ENCODE results near the gene NME8. TPM values are rescaled to one million over a fixed set of nuclear protein-coding genes. Genes with fewer than 3 reads are reported as not detected.

The NME8 gene
- total RNA-seq, 1 experiment from 2014 or later: not detected

DNA sequence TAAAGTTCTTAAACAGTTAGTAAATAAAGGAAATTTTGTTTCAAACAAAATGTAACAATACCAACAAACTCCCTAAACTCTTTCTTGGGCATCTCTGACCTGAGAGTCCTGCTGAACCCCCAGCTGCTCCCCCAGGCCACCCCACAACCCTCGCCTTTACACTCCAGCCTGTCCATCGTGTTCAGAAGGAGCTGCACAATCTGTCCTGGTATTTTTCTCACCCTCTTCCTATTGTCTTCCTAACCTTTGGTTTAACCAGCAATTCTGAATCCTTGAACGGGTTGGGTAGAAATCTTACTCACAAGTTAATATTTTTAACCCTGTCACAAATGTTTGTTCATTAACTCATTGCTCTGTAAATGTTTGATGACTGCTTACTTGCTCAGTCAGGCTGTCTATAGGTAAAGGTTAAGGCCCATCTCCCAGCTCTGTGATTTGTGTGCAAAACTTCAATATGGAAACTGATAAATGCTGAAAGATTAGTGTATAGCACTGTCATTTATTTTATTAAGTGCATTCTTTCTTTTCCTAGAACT lies 51.4 kb downstream of the NME8 start:
- intact Hi-C loops (cut with micrococcal nuclease): loop anchor here (2.0 to 10.0 kb wide), 2 partner anchors 419 to 445 kb away; no protein-coding TSS in a partner anchor

DNA sequence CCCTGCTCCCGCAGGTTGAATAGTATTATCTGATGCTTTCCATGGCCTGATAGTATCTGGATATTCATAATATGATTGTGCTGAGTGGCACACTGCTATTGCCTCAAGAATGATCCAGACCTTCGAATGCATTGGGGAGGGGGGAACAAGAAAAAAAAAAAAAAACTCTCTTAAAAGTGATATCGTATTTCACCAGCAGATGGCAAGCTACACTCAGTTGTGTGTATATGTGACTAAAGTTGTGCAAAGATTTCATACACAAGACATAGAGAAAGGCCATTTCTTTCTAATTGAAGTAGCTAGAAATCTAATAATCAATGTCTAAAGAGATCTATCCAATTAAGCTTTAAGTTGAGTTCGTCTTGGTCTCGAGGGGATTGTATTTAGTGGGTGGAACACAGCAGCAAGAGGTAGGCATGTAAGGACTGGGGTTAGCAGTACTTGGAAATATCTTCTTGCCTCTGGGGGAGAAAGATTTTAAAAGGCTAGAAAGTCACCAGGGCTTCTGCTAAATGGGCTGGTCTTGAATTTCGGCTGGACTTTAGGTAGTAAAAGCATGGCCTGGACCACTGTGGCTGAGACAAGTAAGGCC lies 52.9 kb downstream of the NME8 start:
- H3K9ac ChIP-seq (ENCODE audit: low read length): no peak overlapping the region
- intact Hi-C loops (cut with micrococcal nuclease): loop anchor here (1.0 to 10.0 kb wide), 5 partner anchors 139 to 443 kb away; no protein-coding TSS in a partner anchor
- no peaks in the 10 kb centered on the region for H4K20me1 ChIP-seq (ENCODE audit: low read length)
- CTCF ChIA-PET: interaction anchor here (0.5 to 1.1 kb wide), 8 partner anchors 20 to 1511 kb away, joined by 3 to 8 read pairs (median 4); partner anchors contain the start of gene EPDR1
- no peaks in the 10 kb centered on the region for H3F3A ChIP-seq (ENCODE audit: low read length, unreplicated experiment)
- H3K27me3 ChIP-seq (ENCODE audit: low read length): no peaks in the 10 kb centered on the region
- no peaks in the 10 kb centered on the region for H3K36me3 ChIP-seq (ENCODE audit: low read depth, low read length)
- peak overlapping the region; percentile 29; the same call in 1 of the 2 replicates for H3K4me2 ChIP-seq (ENCODE audit: low read length)
- POLR2A ChIA-PET (ENCODE audit: unreplicated experiment): no interaction called here
- DNase-seq: peak; percentile 57
- no peak overlapping the region for H3K27ac ChIP-seq (ENCODE audit: low read length)
- no peaks in the 10 kb centered on the region for H3K9me2 ChIP-seq (replicated peaks; ENCODE audit: low read length)
- no peaks in the 10 kb centered on the region for H3K9me3 ChIP-seq (ENCODE audit: low read length)
- TF ChIP-seq EZH2phosphoT487 (IDR thresholded peaks at IDR 0.05; ENCODE audit: borderline replicate concordance, low read length) (no peak), EZH2 (IDR thresholded peaks at IDR 0.05; ENCODE audit: low read length, unreplicated experiment) (no peak)
- TF ChIP-seq, protein P1, sequence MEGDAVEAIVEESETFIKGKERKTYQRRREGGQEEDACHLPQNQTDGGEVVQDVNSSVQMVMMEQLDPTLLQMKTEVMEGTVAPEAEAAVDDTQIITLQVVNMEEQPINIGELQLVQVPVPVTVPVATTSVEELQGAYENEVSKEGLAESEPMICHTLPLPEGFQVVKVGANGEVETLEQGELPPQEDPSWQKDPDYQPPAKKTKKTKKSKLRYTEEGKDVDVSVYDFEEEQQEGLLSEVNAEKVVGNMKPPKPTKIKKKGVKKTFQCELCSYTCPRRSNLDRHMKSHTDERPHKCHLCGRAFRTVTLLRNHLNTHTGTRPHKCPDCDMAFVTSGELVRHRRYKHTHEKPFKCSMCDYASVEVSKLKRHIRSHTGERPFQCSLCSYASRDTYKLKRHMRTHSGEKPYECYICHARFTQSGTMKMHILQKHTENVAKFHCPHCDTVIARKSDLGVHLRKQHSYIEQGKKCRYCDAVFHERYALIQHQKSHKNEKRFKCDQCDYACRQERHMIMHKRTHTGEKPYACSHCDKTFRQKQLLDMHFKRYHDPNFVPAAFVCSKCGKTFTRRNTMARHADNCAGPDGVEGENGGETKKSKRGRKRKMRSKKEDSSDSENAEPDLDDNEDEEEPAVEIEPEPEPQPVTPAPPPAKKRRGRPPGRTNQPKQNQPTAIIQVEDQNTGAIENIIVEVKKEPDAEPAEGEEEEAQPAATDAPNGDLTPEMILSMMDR (conservative IDR thresholded peaks at IDR 0.05; ENCODE audit: low read depth, low read length): peak; percentile 88
- peaks cover 30% of the 10 kb centered on the region for H3K4me1 ChIP-seq (ENCODE audit: insufficient read depth, low read length)
- no peak overlapping the region for H2AFZ ChIP-seq (ENCODE audit: low read length)
- no peak overlapping the region for H3K4me3 ChIP-seq (ENCODE audit: low read length)
- H3K79me2 ChIP-seq (ENCODE audit: low read length): no peaks in the 10 kb centered on the region
- peak; percentile 34 for ATAC-seq
- BruUV-seq (replicated peaks): no TSS peak

More for the DNA sequence above, 51.4 kb downstream of the NME8 start:
- no peaks in the 10 kb centered on the region for H4K20me1 ChIP-seq (ENCODE audit: low read length)
- H3K4me3 ChIP-seq (ENCODE audit: low read length): no peak overlapping the region
- no peaks in the 10 kb centered on the region for H3K9me2 ChIP-seq (replicated peaks; ENCODE audit: low read length)
- H3K9me3 ChIP-seq (ENCODE audit: low read length): no peaks in the 10 kb centered on the region
- no peaks in the 10 kb centered on the region for H3K36me3 ChIP-seq (ENCODE audit: low read depth, low read length)
- peaks cover 30% of the 10 kb centered on the region for H3K4me1 ChIP-seq (ENCODE audit: insufficient read depth, low read length)
- no peaks in the 10 kb centered on the region for H3K27me3 ChIP-seq (ENCODE audit: low read length)
- no peak overlapping the region for H3K4me2 ChIP-seq (ENCODE audit: low read length)
- H3K27ac ChIP-seq (ENCODE audit: low read length): no peak overlapping the region
- H3F3A ChIP-seq (ENCODE audit: low read length, unreplicated experiment): no peaks in the 10 kb centered on the region
- DNase-seq (peak; percentile 44), ATAC-seq (no peak; the same call in none of the 2 replicates)
- no peak overlapping the region for H2AFZ ChIP-seq (ENCODE audit: low read length)
- CTCF ChIA-PET: interaction anchor here (1.0 kb wide), 1 partner anchor 140 kb away, joined by 3 read pairs; no protein-coding TSS in a partner anchor
- BruUV-seq (replicated peaks): no TSS peak
- H3K79me2 ChIP-seq (ENCODE audit: low read length): no peaks in the 10 kb centered on the region
- POLR2A ChIA-PET (ENCODE audit: unreplicated experiment): interaction anchor here (0.6 kb wide), 1 partner anchor 321 kb away, joined by 5 read pairs; no protein-coding TSS in a partner anchor
- H3K9ac ChIP-seq (ENCODE audit: low read length): no peak overlapping the region
- TF ChIP-seq, protein P1 (conservative IDR thresholded peaks at IDR 0.05; ENCODE audit: low read depth, low read length): no peak
